Nephron progenitor cell (in vitro differentiated cells): Measurements from ENCODE around the gene JAG2.
"Not testable (repeated sequence)": the region's sequence is repeated elsewhere in the genome, so short reads cannot be mapped to it uniquely, and the experiment has no call there.

ENCODE experiments used
- DNase-seq: peaks from one replicate; pipeline ENCODE4 v3.0.0; 2021
- H3K27ac Mint-ChIP-seq: 2 replicates; pipeline ENCODE4 v1.8.0; 2021; ENCODE audit warnings: mild to moderate bottlenecking, moderate library complexity, mixed read lengths
- H3K27me3 Mint-ChIP-seq: 2 replicates; pipeline ENCODE4 v1.8.0; 2021; ENCODE audit warnings: mild to moderate bottlenecking, low read depth, mixed read lengths; ENCODE audit not compliant: poor library complexity
- H3K36me3 Mint-ChIP-seq: 2 replicates; pipeline ENCODE4 v1.8.0; 2021; ENCODE audit warnings: low read depth, mixed read lengths
- H3K4me1 Mint-ChIP-seq: 2 replicates; pipeline ENCODE4 v1.8.0; 2021; ENCODE audit warnings: mixed read lengths
- H3K4me3 Mint-ChIP-seq: 2 replicates; pipeline ENCODE4 v1.8.0; 2021; ENCODE audit warnings: mild to moderate bottlenecking, moderate library complexity, mixed read lengths
- H3K9me3 Mint-ChIP-seq: 2 replicates; pipeline ENCODE4 v1.8.0; 2021; ENCODE audit warnings: mild to moderate bottlenecking, moderate library complexity, mixed read lengths
- CTCF ChIP-seq: fragments of 200-600 bp; sonication (generic); IDR thresholded peaks from 2 replicates; pipeline ENCODE4 v1.5.0; 2021; ENCODE audit warnings: antibody characterized with exemption

Gene JAG2

DNA sequence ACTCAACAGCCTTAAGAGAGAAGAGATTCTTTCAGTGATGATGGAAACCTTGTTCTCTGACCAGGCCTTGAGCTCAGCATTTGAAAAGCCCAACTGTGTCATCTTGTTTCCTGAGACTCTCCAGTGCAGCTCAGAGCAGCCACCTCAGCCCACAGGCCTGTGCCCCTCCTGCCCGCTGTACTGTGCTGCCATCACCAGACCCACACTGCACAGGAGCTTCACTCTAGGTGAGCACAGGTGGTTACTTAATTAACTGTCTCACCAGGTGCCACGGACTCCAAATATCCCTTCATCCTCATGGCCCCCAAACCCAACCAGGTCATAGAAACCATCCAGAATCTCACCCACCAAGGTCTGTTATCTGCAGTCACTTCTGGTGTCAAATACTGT lies 51.3 kb downstream of the JAG2 start:
- H3K4me1 Mint-ChIP-seq: peaks cover 6% of the 10 kb centered on the region
- no peak overlapping the region for H3K4me3 Mint-ChIP-seq
- H3K9me3 Mint-ChIP-seq: peaks cover 35% of the 10 kb centered on the region
- H3K27ac Mint-ChIP-seq: no peak overlapping the region
- peaks cover 39% of the 10 kb centered on the region for H3K27me3 Mint-ChIP-seq
- no peaks in the 10 kb centered on the region for H3K36me3 Mint-ChIP-seq
- no peak for TF ChIP-seq CTCF
- DNase-seq: no peak

- H3K4me1 Mint-ChIP-seq: peaks cover 6% of the 10 kb centered on the region
- peaks cover 29% of the 10 kb centered on the region for H3K9me3 Mint-ChIP-seq
- H3K36me3 Mint-ChIP-seq: no peaks in the 10 kb centered on the region
- no peak for DNase-seq
- no peak for TF ChIP-seq CTCF
- no peak overlapping the region for H3K4me3 Mint-ChIP-seq
- no peak overlapping the region for H3K27ac Mint-ChIP-seq
- H3K27me3 Mint-ChIP-seq: peaks cover 33% of the 10 kb centered on the region
Measured at GRCh38 chr14:105116451-105117256, 51.9 kb downstream of the JAG2 start.

DNA sequence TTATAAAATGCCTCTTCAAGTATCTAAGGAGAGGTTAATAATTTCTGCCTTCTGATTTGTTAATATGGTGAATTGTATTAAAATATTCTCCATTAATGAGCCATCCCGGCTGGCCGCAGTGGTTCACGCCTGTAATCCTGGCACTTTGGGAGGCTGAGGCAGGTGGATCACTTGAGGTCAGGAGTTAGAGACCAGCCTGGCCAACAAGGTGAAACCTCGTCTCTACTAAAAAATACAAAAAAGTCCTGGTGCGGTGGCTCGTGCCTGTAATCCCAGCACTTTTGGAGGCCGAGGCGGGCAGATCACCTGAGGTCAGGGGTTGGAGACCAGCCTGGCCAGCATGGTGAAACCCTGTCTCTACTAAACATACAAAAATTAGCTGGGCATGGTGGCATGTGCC lies 59.3 kb downstream of the JAG2 start:
- H3K4me3 Mint-ChIP-seq, DNase-seq, H3K4me1 Mint-ChIP-seq, H3K27ac Mint-ChIP-seq, H3K36me3 Mint-ChIP-seq: not testable (repeated sequence)
- Mint-ChIP-seq H3K9me3 (peaks cover 24% of the 10 kb centered on the region), H3K27me3 (peaks cover 39% of the 10 kb centered on the region)

DNA sequence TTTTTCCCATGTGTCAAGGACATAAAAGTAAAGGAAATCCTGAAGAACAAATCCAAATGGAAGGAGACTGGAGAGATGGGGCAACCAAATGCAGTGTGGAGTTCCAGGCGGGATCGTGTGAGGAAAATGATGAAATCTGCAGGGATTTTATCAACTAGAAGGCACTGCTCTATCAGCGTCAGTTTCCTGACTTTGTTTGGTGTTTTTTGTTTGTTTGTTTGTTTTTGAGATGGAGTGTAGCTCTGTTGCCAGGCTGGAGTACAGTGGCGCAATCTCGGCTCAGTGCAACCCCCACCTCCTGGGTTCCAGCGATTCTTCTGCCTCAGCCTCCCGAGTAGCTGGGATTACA lies 60.1 kb downstream of the JAG2 start:
- peaks cover 47% of the 10 kb centered on the region for H3K27me3 Mint-ChIP-seq
- H3K4me1 Mint-ChIP-seq: no peaks in the 10 kb centered on the region
- H3K27ac Mint-ChIP-seq: no peak overlapping the region
- DNase-seq: no peak
- no peak overlapping the region for H3K4me3 Mint-ChIP-seq
- TF ChIP-seq CTCF: no peak
- no peaks in the 10 kb centered on the region for H3K36me3 Mint-ChIP-seq
- peaks cover 31% of the 10 kb centered on the region for H3K9me3 Mint-ChIP-seq

GRCh38 chr14:105107781-105108515 lies 60.6 kb downstream of the JAG2 start:
- Mint-ChIP-seq H3K27me3 (peaks cover 52% of the 10 kb centered on the region), H3K27ac (no peak overlapping the region), H3K4me1 (no peaks in the 10 kb centered on the region), H3K36me3 (no peaks in the 10 kb centered on the region), H3K9me3 (peaks cover 37% of the 10 kb centered on the region), H3K4me3 (no peak overlapping the region)
- DNase-seq: no peak
- TF ChIP-seq CTCF: no peak

DNA sequence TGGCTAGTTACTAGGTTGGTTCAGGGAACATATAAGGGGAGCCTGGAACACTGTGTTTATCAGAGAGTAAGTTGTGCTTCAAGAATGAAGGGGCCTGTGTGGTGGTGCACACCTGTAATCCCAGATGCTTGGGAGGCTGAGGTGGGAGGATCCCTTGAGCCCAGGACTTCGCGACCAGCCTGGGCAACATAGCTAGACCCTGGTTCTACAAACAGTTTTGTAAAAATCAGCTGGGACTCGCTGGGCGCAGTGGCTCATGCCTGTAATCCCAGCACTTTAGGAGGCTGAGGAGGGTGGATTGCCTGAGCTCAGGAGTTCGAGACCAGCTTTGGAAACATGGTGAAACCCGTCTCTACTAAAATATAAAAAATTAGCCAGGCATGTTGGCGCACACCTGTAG lies 61.2 kb downstream of the JAG2 start:
- DNase-seq: no peak
- peaks cover 58% of the 10 kb centered on the region for H3K27me3 Mint-ChIP-seq

More for the DNA sequence above, 61.2 kb downstream of the JAG2 start:
- Mint-ChIP-seq H3K4me1 (no peaks in the 10 kb centered on the region), H3K4me3 (no peak overlapping the region), H3K27ac (no peak overlapping the region), H3K36me3 (no peaks in the 10 kb centered on the region), H3K9me3 (peaks cover 42% of the 10 kb centered on the region)
- TF ChIP-seq CTCF: no peak
